Mesenchymal stem cell (in vitro differentiated cells and primary cell): ENCODE measurements around the gene SZT2.
A peak's percentile ranks its signal among the peaks of the same experiment; 100 is the strongest.

Source experiments
- DNase-seq: peaks from one replicate; pipeline ENCODE4 v3.0.0-alpha.2; 2013
- H2AFZ ChIP-seq: one replicate; pipeline ENCODE4 v1.6.1; 2013; ENCODE audit warnings: low read depth, mild to moderate bottlenecking, control low read depth, inconsistent platforms, low read length, moderate library complexity
- H2AK5ac ChIP-seq: 2 replicates; pipeline ENCODE4 v1.6.1; 2013; ENCODE audit warnings: low read length, moderate library complexity, mild to moderate bottlenecking, inconsistent platforms; ENCODE audit not compliant: severe bottlenecking
- H2BK120ac ChIP-seq: one replicate; pipeline ENCODE4 v1.6.1; 2013; ENCODE audit warnings: low read depth, mild to moderate bottlenecking, inconsistent platforms, low read length, moderate library complexity
- H2BK12ac ChIP-seq, 2 experiments: one replicate each; pipeline ENCODE4 v1.6.1; 2013; ENCODE audit warnings: inconsistent platforms in 2 of 2, low read length in 2 of 2, mild to moderate bottlenecking in 2 of 2, moderate library complexity in 2 of 2, control low read depth in 1 of 2
- H2BK15ac ChIP-seq: one replicate; pipeline ENCODE4 v1.6.1; 2013; ENCODE audit warnings: mild to moderate bottlenecking, low read depth, inconsistent platforms; ENCODE audit not compliant: poor library complexity, severe bottlenecking
- H2BK5ac ChIP-seq: 2 replicates; pipeline ENCODE4 v1.6.1; 2013; ENCODE audit warnings: low read depth, mild to moderate bottlenecking, low read length, control low read depth, inconsistent platforms; ENCODE audit not compliant: poor library complexity, severe bottlenecking
- H3K14ac ChIP-seq, 2 experiments: one replicate each; pipeline ENCODE4 v1.6.1; 2013; ENCODE audit warnings: inconsistent platforms in 2 of 2, low read length in 2 of 2, control low read depth in 1 of 2, mild to moderate bottlenecking in 1 of 2, moderate library complexity in 1 of 2
- H3K18ac ChIP-seq, 2 experiments: one replicate each; pipeline ENCODE4 v1.6.1; 2013; ENCODE audit warnings: inconsistent platforms in 2 of 2, low read length in 2 of 2, control low read depth in 1 of 2, low read depth in 1 of 2, mild to moderate bottlenecking in 1 of 2
- H3K23ac ChIP-seq, 2 experiments: one replicate each; pipeline ENCODE4 v1.6.1; 2013; ENCODE audit warnings: inconsistent platforms in 2 of 2, low read length in 2 of 2, mild to moderate bottlenecking in 2 of 2, moderate library complexity in 2 of 2, control low read depth in 1 of 2
- H3K27ac ChIP-seq: 2 replicates; pipeline ENCODE4 v1.5.1; 2013; ENCODE audit warnings: mild to moderate bottlenecking, moderate library complexity, low read length, control low read depth, inconsistent platforms; ENCODE audit not compliant: poor library complexity, severe bottlenecking
- H3K27me3 ChIP-seq, 2 experiments: 2 replicates each; pipeline versions ENCODE4 v1.6.1 to v1.7.0; 2013; ENCODE audit warnings: low read length in 2 of 2, mild to moderate bottlenecking in 2 of 2, moderate library complexity in 2 of 2, control low read depth in 1 of 2, inconsistent platforms in 1 of 2; ENCODE audit not compliant: control insufficient read depth in 1 of 2, insufficient read depth in 1 of 2
- H3K36me3 ChIP-seq, 2 experiments: 2 replicates each; pipeline versions ENCODE4 v1.6.1 to v1.7.0; 2013; ENCODE audit warnings: low read length in 2 of 2, control low read depth in 1 of 2, inconsistent platforms in 1 of 2, low read depth in 1 of 2, mild to moderate bottlenecking in 1 of 2; ENCODE audit not compliant: insufficient read depth in 2 of 2, control insufficient read depth in 1 of 2
- H3K4ac ChIP-seq, 2 experiments: one replicate each; pipeline ENCODE4 v1.6.1; 2013; ENCODE audit warnings: inconsistent platforms in 2 of 2, low read length in 2 of 2, mild to moderate bottlenecking in 2 of 2, moderate library complexity in 2 of 2, control low read depth in 1 of 2, low read depth in 1 of 2
- H3K4me1 ChIP-seq: 2 replicates; pipeline ENCODE4 v1.6.1; 2013; ENCODE audit warnings: low read depth, low read length, control low read depth; ENCODE audit not compliant: control insufficient read depth, insufficient read depth
- H3K4me2 ChIP-seq: 2 replicates; pipeline ENCODE4 v1.6.1; 2013; ENCODE audit warnings: low read length, mild to moderate bottlenecking, inconsistent platforms; ENCODE audit not compliant: poor library complexity, severe bottlenecking
- H3K4me3 ChIP-seq, 2 experiments: 2 replicates each; pipeline versions ENCODE4 v1.5.1 to v1.7.0; 2013; ENCODE audit warnings: low read length in 2 of 2, mild to moderate bottlenecking in 2 of 2, control low read depth in 1 of 2, low read depth in 1 of 2; ENCODE audit not compliant: insufficient read depth in 1 of 2
- H3K79me1 ChIP-seq: replicated peaks from 2 replicates; pipeline ENCODE4 v1.6.1; 2013; ENCODE audit warnings: mild to moderate bottlenecking, control low read depth, low read length, inconsistent platforms; ENCODE audit not compliant: poor library complexity, severe bottlenecking
- H3K9ac ChIP-seq: 2 replicates; pipeline ENCODE4 v1.7.0; 2013; ENCODE audit warnings: mild to moderate bottlenecking, low read length, moderate library complexity
- H3K9me3 ChIP-seq: 2 replicates; pipeline ENCODE4 v1.7.0; 2013; ENCODE audit warnings: mild to moderate bottlenecking, low read length; ENCODE audit not compliant: control insufficient read depth
- H4K8ac ChIP-seq: one replicate; pipeline ENCODE4 v1.6.1; 2013; ENCODE audit warnings: inconsistent platforms, mild to moderate bottlenecking, low read length, moderate library complexity
- H4K91ac ChIP-seq: one replicate; pipeline ENCODE4 v1.6.1; 2013; ENCODE audit warnings: mild to moderate bottlenecking, low read length, inconsistent platforms
- WGBS: methylation state at CpG from one replicate; pipeline ENCODE4 v1.1.7; 2013; ENCODE audit warnings: mixed read lengths; 5-methylcytosine and 5-hydroxymethylcytosine counted together

The SZT2 gene

GRCh38 chr1:43354471-43354870 lies 35.2 kb upstream of the SZT2 start:
- H2AFZ ChIP-seq, result no peak overlapping the region
- no peak overlapping the region for H3K23ac ChIP-seq
- H3K4ac ChIP-seq, result no peak overlapping the region
- no peaks in the 10 kb centered on the region for H3K27me3 ChIP-seq
- no peak overlapping the region for H4K8ac ChIP-seq
- H2BK5ac ChIP-seq, result no peak overlapping the region
- no peak overlapping the region for H3K4me3 ChIP-seq
- no peak overlapping the region for H2AK5ac ChIP-seq
- H3K79me1 ChIP-seq, result no peaks in the 10 kb centered on the region
- H3K27ac ChIP-seq, result no peak overlapping the region
- H3K4me1 ChIP-seq, result peaks cover 9% of the 10 kb centered on the region
- H2BK15ac ChIP-seq, result no peak overlapping the region
- H2BK12ac ChIP-seq, result no peak overlapping the region
- H3K9me3 ChIP-seq, result no peaks in the 10 kb centered on the region
- H2BK120ac ChIP-seq, result no peak overlapping the region
- DNase-seq, result no peak
- WGBS, result 100% methylated on average over 2 of the region's 2 CpGs
- no peak overlapping the region for H3K4me2 ChIP-seq
- no peak overlapping the region for H3K9ac ChIP-seq
- no peak overlapping the region for H3K18ac ChIP-seq
- no peak overlapping the region for H3K14ac ChIP-seq
- no peak overlapping the region for H4K91ac ChIP-seq
- no peaks in the 10 kb centered on the region for H3K36me3 ChIP-seq

- H3K79me1 ChIP-seq, result no peaks in the 10 kb centered on the region
- peaks cover 7% of the 10 kb centered on the region for H3K4me1 ChIP-seq
- H2BK12ac ChIP-seq, result no peak overlapping the region
- no peak overlapping the region for H4K8ac ChIP-seq
- no peak overlapping the region for H2BK5ac ChIP-seq
- H3K4me2 ChIP-seq, result no peak overlapping the region
- no CpG with 5 or more reads among the region's 2 CpGs for WGBS
- no peak overlapping the region for H3K4ac ChIP-seq
- H3K27me3 ChIP-seq, result no peaks in the 10 kb centered on the region
- no peak overlapping the region for H3K27ac ChIP-seq
- no peak overlapping the region for H3K14ac ChIP-seq
- no peak overlapping the region for H3K4me3 ChIP-seq
- no peak for DNase-seq
- H4K91ac ChIP-seq, result no peak overlapping the region
- no peak overlapping the region for H3K9ac ChIP-seq
- H3K9me3 ChIP-seq, result no peaks in the 10 kb centered on the region
- no peak overlapping the region for H3K18ac ChIP-seq
- no peak overlapping the region for H3K23ac ChIP-seq
- H2AFZ ChIP-seq, result no peak overlapping the region
- peaks cover 0 to 1% of the 10 kb centered on the region in 2 experiments for H3K36me3 ChIP-seq
- no peak overlapping the region for H2AK5ac ChIP-seq
- H2BK120ac ChIP-seq, result no peak overlapping the region
- no peak overlapping the region for H2BK15ac ChIP-seq
Observed at GRCh38 chr1:43354936-43355335, 34.8 kb upstream of the SZT2 start.

GRCh38 chr1:43357251-43357650 lies 32.4 kb upstream of the SZT2 start:
- no peak overlapping the region for H2AFZ ChIP-seq
- no peak overlapping the region for H3K9ac ChIP-seq
- no peak overlapping the region for H2BK12ac ChIP-seq
- no peak overlapping the region for H3K14ac ChIP-seq
- DNase-seq, result peak; percentile 19
- H4K91ac ChIP-seq, result no peak overlapping the region
- peaks cover 15% of the 10 kb centered on the region for H3K4me1 ChIP-seq
- peaks cover 12 to 24% of the 10 kb centered on the region in 2 experiments for H3K36me3 ChIP-seq
- no peak overlapping the region for H3K4me2 ChIP-seq
- no peak overlapping the region for H3K23ac ChIP-seq
- no peak overlapping the region for H3K18ac ChIP-seq
- H2AK5ac ChIP-seq, result no peak overlapping the region
- no peak overlapping the region for H4K8ac ChIP-seq
- H3K27ac ChIP-seq, result no peak overlapping the region
- H2BK15ac ChIP-seq, result no peak overlapping the region
- no peak overlapping the region for H2BK120ac ChIP-seq
- H3K9me3 ChIP-seq, result no peaks in the 10 kb centered on the region
- H3K27me3 ChIP-seq, result no peaks in the 10 kb centered on the region
- 80% methylated on average over 4 of the region's 4 CpGs for WGBS
- no peak overlapping the region for H3K4me3 ChIP-seq
- no peak overlapping the region for H3K4ac ChIP-seq
- H2BK5ac ChIP-seq, result no peak overlapping the region
- H3K79me1 ChIP-seq, result no peaks in the 10 kb centered on the region

GRCh38 chr1:43358121-43358745 lies 31.5 kb upstream of the SZT2 start:
- Histone ChIP-seq H3K9ac (peak overlapping the region; percentile 93), H4K91ac (peak overlapping the region; percentile 80), H3K9me3 (no peaks in the 10 kb centered on the region), H2AK5ac (no peak overlapping the region), H3K4me3 (peak overlapping the region; percentile 68 to 88), H2AFZ (peak overlapping the region; percentile 7), H3K27ac (peak overlapping the region; percentile 93), H3K79me1 (peaks cover 2% of the 10 kb centered on the region), H3K18ac (peak overlapping the region; percentile 56 to 64), H4K8ac (peak overlapping the region; percentile 47), H3K23ac (no peak overlapping the region), H3K14ac (no peak overlapping the region), H3K4ac (peak overlapping the region; percentile 1 to 42), H2BK12ac (no peak overlapping the region), H3K4me2 (peak overlapping the region; percentile 82), H2BK120ac (no peak overlapping the region), H2BK15ac (peak overlapping the region; percentile 8), H3K36me3 (peaks cover 20 to 33% of the 10 kb centered on the region in 2 experiments), H3K27me3 (no peaks in the 10 kb centered on the region), H2BK5ac (no peak overlapping the region), H3K4me1 (peaks cover 17% of the 10 kb centered on the region)
- DNase-seq, result peak; percentile 51
- under 1% methylated on average over 33 of the region's 33 CpGs for WGBS
